IMR-90 (cell line): ENCODE measurements around the gene PJA2. TPM values are rescaled to one million over a fixed set of nuclear protein-coding genes. Genes with fewer than 3 reads are reported as not detected.

ENCODE experiments used
- ATAC-seq: fragments of 200-7000 bp; cut with Tn5 transposase; 2 replicates; pipeline ENCODE4 v1.9.1; 2020; ENCODE audit warnings: low read depth, mild to moderate bottlenecking, moderate library complexity
- BruUV-seq: library from RNA; stranded (reverse); fragments of 400-500 nt; replicated peaks from 2 replicates; lab custom pipeline; 2021; lab: Mats Ljungman, UMichigan
- CTCF ChIA-PET: fragments of 300-600 bp; formaldehyde crosslinking; extraction: SDS; loops from one replicate; lab custom pipeline; 2021; ENCODE audit warnings: antibody characterized with exemption; lab: Yijun Ruan, JAX
- POLR2A ChIA-PET: fragments of 300-600 bp; sonication (Branson Sonifier 250); formaldehyde crosslinking; loops from one replicate; lab custom pipeline; 2022; ENCODE audit warnings: antibody characterized with exemption; ENCODE audit not compliant: unreplicated experiment; lab: Charles Lee
- DNase-seq: peaks from one replicate; pipeline ENCODE4 v3.0.0; 2013
- H2AFZ ChIP-seq: replicated peaks from 2 replicates; pipeline ENCODE3; 2013; ENCODE audit warnings: low read length, mild to moderate bottlenecking; ENCODE audit not compliant: poor library complexity
- H2AK5ac ChIP-seq: 2 replicates; pipeline ENCODE4 v1.6.1; 2013; ENCODE audit warnings: low read depth, low read length, inconsistent platforms
- H2AK9ac ChIP-seq: replicated peaks from 2 replicates; pipeline ENCODE3; 2013; ENCODE audit warnings: mild to moderate bottlenecking, low read depth, low read length, moderate library complexity; ENCODE audit not compliant: poor library complexity
- H2BK120ac ChIP-seq: 2 replicates; pipeline ENCODE4 v1.6.1; 2013; ENCODE audit warnings: low read depth, low read length, inconsistent platforms
- H2BK15ac ChIP-seq: 3 replicates; pipeline ENCODE4 v1.6.1; 2013; ENCODE audit warnings: low read depth, low read length, inconsistent platforms
- H2BK20ac ChIP-seq: 2 replicates; pipeline ENCODE4 v1.6.1; 2013; ENCODE audit warnings: low read depth, mild to moderate bottlenecking, inconsistent platforms, low read length, moderate library complexity
- H2BK5ac ChIP-seq: 2 replicates; pipeline ENCODE4 v1.6.1; 2013; ENCODE audit warnings: mild to moderate bottlenecking, low read depth, low read length, inconsistent platforms; ENCODE audit not compliant: poor library complexity, severe bottlenecking
- H3K14ac ChIP-seq: replicated peaks from 2 replicates; pipeline ENCODE4 v1.6.1; 2013; ENCODE audit warnings: low read depth, low read length, inconsistent platforms
- H3K18ac ChIP-seq: 2 replicates; pipeline ENCODE4 v1.6.1; 2013; ENCODE audit warnings: low read depth, low read length, control low read depth
- H3K23ac ChIP-seq: 2 replicates; pipeline ENCODE4 v1.6.1; 2013; ENCODE audit warnings: low read depth, low read length, inconsistent platforms
- H3K27ac ChIP-seq: 2 replicates; pipeline ENCODE4 v1.5.1; 2013; ENCODE audit warnings: mild to moderate bottlenecking, control low read depth, low read length; ENCODE audit not compliant: insufficient read depth
- H3K27me3 ChIP-seq: 2 replicates; pipeline ENCODE4 v1.6.1; 2013; ENCODE audit warnings: low read length; ENCODE audit not compliant: control insufficient read depth, insufficient read depth
- H3K36me3 ChIP-seq: 2 replicates; pipeline ENCODE4 v1.6.1; 2013; ENCODE audit warnings: low read length, mixed read lengths; ENCODE audit not compliant: control insufficient read depth, insufficient read depth
- H3K4ac ChIP-seq: 2 replicates; pipeline ENCODE4 v1.6.1; 2013; ENCODE audit warnings: low read depth, low read length, inconsistent platforms
- H3K4me1 ChIP-seq: 2 replicates; pipeline ENCODE4 v1.6.1; 2013; ENCODE audit warnings: low read length, mixed read lengths; ENCODE audit not compliant: control insufficient read depth, insufficient read depth
- H3K4me2 ChIP-seq: 2 replicates; pipeline ENCODE4 v1.6.1; 2013; ENCODE audit warnings: low read depth, mild to moderate bottlenecking, control low read depth, low read length, moderate library complexity
- H3K4me3 ChIP-seq: 2 replicates; pipeline ENCODE4 v1.5.1; 2013; ENCODE audit warnings: low read depth, mild to moderate bottlenecking, control low read depth, low read length, moderate library complexity; ENCODE audit not compliant: insufficient read depth
- H3K56ac ChIP-seq: 2 replicates; pipeline ENCODE4 v1.6.1; 2013; ENCODE audit warnings: low read length, inconsistent platforms; ENCODE audit not compliant: insufficient read depth; ENCODE audit errors: extremely low read depth
- H3K79me1 ChIP-seq, 2 experiments: 2 replicates each; pipeline ENCODE4 v1.6.1; 2013; ENCODE audit warnings: low read length in 2 of 2, inconsistent platforms in 1 of 2, low read depth in 1 of 2
- H3K9ac ChIP-seq: 2 replicates; pipeline ENCODE4 v1.6.1; 2013; ENCODE audit warnings: low read depth, low read length, control low read depth
- H3K9me1 ChIP-seq: 2 replicates; pipeline ENCODE4 v1.6.1; 2013; ENCODE audit warnings: low read length, inconsistent platforms; ENCODE audit not compliant: insufficient read depth
- H3K9me3 ChIP-seq: 2 replicates; pipeline ENCODE4 v1.6.1; 2013; ENCODE audit warnings: low read length; ENCODE audit not compliant: control insufficient read depth, insufficient read depth
- H4K20me1 ChIP-seq: 2 replicates; pipeline ENCODE4 v1.6.1; 2013; ENCODE audit warnings: low read length, inconsistent platforms; ENCODE audit not compliant: insufficient read depth
- H4K5ac ChIP-seq: 2 replicates; pipeline ENCODE4 v1.6.1; 2013; ENCODE audit warnings: mild to moderate bottlenecking, low read depth, low read length, control low read depth
- H4K8ac ChIP-seq, 2 experiments: 2 replicates each; pipeline ENCODE4 v1.6.1; 2013; ENCODE audit warnings: low read depth in 2 of 2, low read length in 2 of 2, control low read depth in 1 of 2, inconsistent platforms in 1 of 2
- H4K91ac ChIP-seq: 2 replicates; pipeline ENCODE4 v1.6.1; 2013; ENCODE audit warnings: low read depth, low read length, inconsistent platforms; ENCODE audit not compliant: insufficient read depth
- CEBPB ChIP-seq: IDR thresholded peaks from 2 replicates; pipeline ENCODE4 v1.6.1; 2012; ENCODE audit warnings: low read depth, low read length, improper control_type of control experiment
- MXI1 ChIP-seq: IDR thresholded peaks from 2 replicates; pipeline ENCODE4 v1.6.1; 2012; ENCODE audit warnings: low read depth, mild to moderate bottlenecking, low read length, moderate library complexity, borderline replicate concordance
- POLR2A ChIP-seq: IDR thresholded peaks from 2 replicates; pipeline ENCODE4 v1.6.1; 2012; ENCODE audit warnings: mild to moderate bottlenecking, low read depth, low read length
- RCOR1 ChIP-seq: IDR thresholded peaks from 2 replicates; pipeline ENCODE4 v1.6.1; 2012; ENCODE audit warnings: mild to moderate bottlenecking, low read length, improper control_type of control experiment; ENCODE audit not compliant: insufficient replicate concordance
- RFX5 ChIP-seq: IDR thresholded peaks from 2 replicates; pipeline ENCODE4 v1.8.0; 2012; ENCODE audit warnings: low read depth, mild to moderate bottlenecking, low read length, moderate library complexity
- WGBS, 2 experiments: methylation state at CpG; one replicate each; pipeline versions ENCODE4 v1.1.5 to v1.1.7; 2013; ENCODE audit warnings: missing lambda C conversion rate in 2 of 2; ENCODE audit not compliant: insufficient read length in 1 of 2; ENCODE audit errors: extremely low coverage in 2 of 2; 5-methylcytosine and 5-hydroxymethylcytosine counted together
- dilution Hi-C: fragments of 300-500 bp; cut with HindIII; formaldehyde crosslinking; loops from one replicate; pipeline ENCODE4 v1.14.3; 2018; ENCODE audit warnings: low sequenced_read_pairs; ENCODE audit not compliant: unreplicated experiment
- in situ Hi-C: fragments of 300-500 bp; cut with MboI; formaldehyde crosslinking; loops from 3 replicates; pipeline ENCODE4 v1.14.3; 2019; ENCODE audit warnings: low sequenced_read_pairs, inconsistent platforms, mixed read lengths
- intact Hi-C: fragments of 100-400 bp; cut with micrococcal nuclease; formaldehyde crosslinking; loops from 2 replicates; pipeline ENCODE4 v1.10.0; 2022
- polyA plus RNA-seq, 3 experiments: library from polyadenylated mRNA; depleted of rRNA; stranded (reverse); fragments of >200 nt; gene quantifications; 2 replicates each; pipeline ENCODE4 v1.2.3, GENCODE V29; 2012; ENCODE audit warnings: low replicate concordance in 1 of 3
- total RNA-seq: library from RNA; depleted of rRNA; stranded (reverse); fragments of >200 nt; gene quantifications from 2 replicates; pipeline ENCODE4 v1.2.3, GENCODE V29; 2012
- TF ChIP-seq, protein P1 (sequence below): conservative IDR thresholded peaks from 2 replicates; pipeline ENCODE4 v1.5.1; 2012; ENCODE audit warnings: mild to moderate bottlenecking, low read depth, low read length, improper control_type of control experiment

Gene PJA2
- total and polyA plus RNA-seq, 2 of the 4 experiments (the other 2 are of a cell fraction): 42.3 to 70.6 TPM

DNA sequence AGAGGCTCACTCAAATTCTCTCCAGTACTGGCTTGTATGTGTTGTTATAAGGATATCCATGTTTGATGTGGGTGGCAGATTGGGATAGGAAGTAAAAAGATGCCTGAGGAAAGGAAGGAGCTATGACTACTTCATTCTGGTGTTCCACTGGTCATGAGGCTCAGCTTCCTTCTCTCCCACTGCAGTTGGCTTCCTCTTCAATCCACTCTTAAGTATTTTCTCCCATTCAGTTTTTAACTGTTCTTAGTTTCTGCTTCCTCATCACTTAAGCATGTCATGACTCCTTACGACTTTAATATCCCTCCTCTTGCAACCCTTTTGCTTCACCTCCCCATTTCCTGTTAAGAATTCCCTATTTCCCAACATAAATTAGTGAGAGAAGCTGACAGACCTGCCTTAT is 81.1 kb downstream of the PJA2 start:
- TF ChIP-seq RCOR1: no peak
- TF ChIP-seq, protein P1, sequence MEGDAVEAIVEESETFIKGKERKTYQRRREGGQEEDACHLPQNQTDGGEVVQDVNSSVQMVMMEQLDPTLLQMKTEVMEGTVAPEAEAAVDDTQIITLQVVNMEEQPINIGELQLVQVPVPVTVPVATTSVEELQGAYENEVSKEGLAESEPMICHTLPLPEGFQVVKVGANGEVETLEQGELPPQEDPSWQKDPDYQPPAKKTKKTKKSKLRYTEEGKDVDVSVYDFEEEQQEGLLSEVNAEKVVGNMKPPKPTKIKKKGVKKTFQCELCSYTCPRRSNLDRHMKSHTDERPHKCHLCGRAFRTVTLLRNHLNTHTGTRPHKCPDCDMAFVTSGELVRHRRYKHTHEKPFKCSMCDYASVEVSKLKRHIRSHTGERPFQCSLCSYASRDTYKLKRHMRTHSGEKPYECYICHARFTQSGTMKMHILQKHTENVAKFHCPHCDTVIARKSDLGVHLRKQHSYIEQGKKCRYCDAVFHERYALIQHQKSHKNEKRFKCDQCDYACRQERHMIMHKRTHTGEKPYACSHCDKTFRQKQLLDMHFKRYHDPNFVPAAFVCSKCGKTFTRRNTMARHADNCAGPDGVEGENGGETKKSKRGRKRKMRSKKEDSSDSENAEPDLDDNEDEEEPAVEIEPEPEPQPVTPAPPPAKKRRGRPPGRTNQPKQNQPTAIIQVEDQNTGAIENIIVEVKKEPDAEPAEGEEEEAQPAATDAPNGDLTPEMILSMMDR: no peak
- no peak for TF ChIP-seq CEBPB
- TF ChIP-seq RFX5: no peak
- TF ChIP-seq MXI1: no peak
- TF ChIP-seq POLR2A: no peak
- dilution Hi-C loops (no loop called here), intact Hi-C loops (loop anchor here (5.0 kb wide), 1 partner anchor 646 kb away; no protein-coding TSS in a partner anchor), in situ Hi-C loops (no loop called here)
- Histone ChIP-seq H2BK120ac (no peak overlapping the region), H3K4me2 (no peak overlapping the region), H2AK9ac (no peak overlapping the region), H3K56ac (no peak overlapping the region), H3K9me3 (no peaks in the 10 kb centered on the region), H4K20me1 (no peaks in the 10 kb centered on the region), H4K5ac (no peak overlapping the region), H3K18ac (no peak overlapping the region), H4K91ac (no peak overlapping the region), H3K14ac (no peak overlapping the region), H2BK20ac (no peak overlapping the region), H3K9ac (no peak overlapping the region), H3K27ac (no peak overlapping the region), H3K4me3 (no peak overlapping the region), H3K36me3 (peaks cover 6% of the 10 kb centered on the region), H3K79me1 (no peaks in the 10 kb centered on the region; a peak in 1 of 4 replicates), H3K27me3 (no peaks in the 10 kb centered on the region), H3K4ac (no peak overlapping the region), H2AK5ac (no peak overlapping the region), H3K23ac (no peak overlapping the region), H2BK5ac (no peak overlapping the region), H3K9me1 (peaks cover 6% of the 10 kb centered on the region), H3K4me1 (peaks cover 1% of the 10 kb centered on the region; the same call in 1 of the 2 replicates), H2AFZ (no peak overlapping the region), H4K8ac (no peak overlapping the region), H2BK15ac (no peak overlapping the region)
- ChIA-PET CTCF (no interaction called here), POLR2A (no interaction called here)
- no TSS peak for BruUV-seq
- ATAC-seq (no peak), DNase-seq (peak; percentile 59)
- WGBS, 2 experiments: no CpG with 5 or more reads among the region's 1 CpG
